Endothelial cell (in vitro differentiated cells): Measurements from ENCODE around the gene PLCB2. TPM values are rescaled to one million over a fixed set of nuclear protein-coding genes. Genes with fewer than 3 reads are reported as not detected.

Experiments used
- DNase-seq: peaks from one replicate; pipeline ENCODE4 v3.0.0; 2021; ENCODE audit warnings: low spot score
- H3K27ac Mint-ChIP-seq: one replicate; pipeline ENCODE4 v1.8.0; 2021; ENCODE audit warnings: mixed read lengths, inconsistent platforms; ENCODE audit not compliant: unreplicated experiment
- H3K27me3 Mint-ChIP-seq: one replicate; pipeline ENCODE4 v1.8.0; 2021; ENCODE audit warnings: mild to moderate bottlenecking, moderate library complexity, mixed read lengths, inconsistent platforms; ENCODE audit not compliant: unreplicated experiment
- H3K36me3 Mint-ChIP-seq: one replicate; pipeline ENCODE4 v1.8.0; 2021; ENCODE audit warnings: mild to moderate bottlenecking, low read depth, mixed read lengths, inconsistent platforms; ENCODE audit not compliant: unreplicated experiment
- H3K4me1 Mint-ChIP-seq: one replicate; pipeline ENCODE4 v1.8.0; 2021; ENCODE audit warnings: mild to moderate bottlenecking, mixed read lengths, inconsistent platforms; ENCODE audit not compliant: unreplicated experiment
- H3K4me3 Mint-ChIP-seq: one replicate; pipeline ENCODE4 v1.8.0; 2021; ENCODE audit warnings: mild to moderate bottlenecking, mixed read lengths, inconsistent platforms; ENCODE audit not compliant: unreplicated experiment
- H3K9me3 Mint-ChIP-seq: one replicate; pipeline ENCODE4 v1.8.0; 2021; ENCODE audit warnings: mixed read lengths, inconsistent platforms; ENCODE audit not compliant: unreplicated experiment
- total RNA-seq: library from RNA; stranded (reverse); fragmentation: NEBNext Ultra II Directional; extraction: Animal tissue kit (Norgen Biotek cat#: 25700); gene quantifications from one replicate; pipeline ENCODE4 v1.2.1, GENCODE V29; 2021; ENCODE audit not compliant: unreplicated experiment
- TF ChIP-seq, protein P1 (sequence below): fragments of 200-600 bp; sonication (generic); IDR thresholded peaks from one replicate; pipeline ENCODE4 v1.5.0; 2021; ENCODE audit warnings: antibody characterized with exemption; ENCODE audit not compliant: unreplicated experiment

Gene PLCB2
- total RNA-seq, 1 donor from 2014 or later = 71.3 TPM

DNA sequence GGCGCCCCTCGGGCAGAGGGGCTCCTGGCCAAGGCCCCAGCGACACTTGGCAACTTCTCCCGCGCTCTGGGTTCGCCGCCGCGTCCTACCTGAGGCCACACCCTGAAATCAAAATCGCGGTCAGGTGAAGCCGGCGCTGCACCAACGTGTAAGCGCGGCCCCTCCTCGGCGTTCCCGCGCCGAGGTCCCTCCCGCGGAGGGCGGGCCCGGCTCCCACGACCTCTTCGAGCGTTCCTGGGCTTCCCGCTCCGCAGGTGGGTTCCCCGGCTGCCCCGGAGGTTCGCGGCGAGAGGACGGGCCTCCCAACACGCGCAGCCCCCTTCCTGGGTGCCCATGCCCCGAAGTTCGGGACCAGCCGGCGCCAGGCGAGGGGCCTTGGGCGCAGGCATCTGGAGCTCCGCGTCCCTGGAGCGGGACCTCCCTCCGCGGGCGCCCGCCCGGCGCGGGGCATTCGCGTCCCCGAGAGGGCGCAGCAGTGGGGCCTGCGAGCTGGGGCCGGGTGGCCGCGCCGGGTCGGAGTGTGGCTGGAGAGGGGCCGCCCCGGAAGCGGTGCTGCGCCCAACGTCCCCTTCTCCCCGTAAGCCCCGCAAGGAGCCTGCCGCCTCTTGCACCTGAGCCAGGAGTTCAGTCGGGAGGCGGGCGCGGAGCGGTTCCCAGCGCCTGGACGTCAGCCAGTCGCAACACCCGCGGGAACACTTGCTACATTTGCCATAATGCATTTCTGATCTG lies 55.1 kb downstream of the PLCB2 start:
- H3K4me3 Mint-ChIP-seq = peak overlapping the region; percentile 69
- TF ChIP-seq, protein P1, sequence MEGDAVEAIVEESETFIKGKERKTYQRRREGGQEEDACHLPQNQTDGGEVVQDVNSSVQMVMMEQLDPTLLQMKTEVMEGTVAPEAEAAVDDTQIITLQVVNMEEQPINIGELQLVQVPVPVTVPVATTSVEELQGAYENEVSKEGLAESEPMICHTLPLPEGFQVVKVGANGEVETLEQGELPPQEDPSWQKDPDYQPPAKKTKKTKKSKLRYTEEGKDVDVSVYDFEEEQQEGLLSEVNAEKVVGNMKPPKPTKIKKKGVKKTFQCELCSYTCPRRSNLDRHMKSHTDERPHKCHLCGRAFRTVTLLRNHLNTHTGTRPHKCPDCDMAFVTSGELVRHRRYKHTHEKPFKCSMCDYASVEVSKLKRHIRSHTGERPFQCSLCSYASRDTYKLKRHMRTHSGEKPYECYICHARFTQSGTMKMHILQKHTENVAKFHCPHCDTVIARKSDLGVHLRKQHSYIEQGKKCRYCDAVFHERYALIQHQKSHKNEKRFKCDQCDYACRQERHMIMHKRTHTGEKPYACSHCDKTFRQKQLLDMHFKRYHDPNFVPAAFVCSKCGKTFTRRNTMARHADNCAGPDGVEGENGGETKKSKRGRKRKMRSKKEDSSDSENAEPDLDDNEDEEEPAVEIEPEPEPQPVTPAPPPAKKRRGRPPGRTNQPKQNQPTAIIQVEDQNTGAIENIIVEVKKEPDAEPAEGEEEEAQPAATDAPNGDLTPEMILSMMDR = no peak
- no peak overlapping the region for H3K27ac Mint-ChIP-seq
- no peak for DNase-seq
- H3K27me3 Mint-ChIP-seq = peaks cover 22% of the 10 kb centered on the region
- H3K36me3 Mint-ChIP-seq = peaks cover 6% of the 10 kb centered on the region
- no peaks in the 10 kb centered on the region for H3K9me3 Mint-ChIP-seq
- peaks cover 3% of the 10 kb centered on the region for H3K4me1 Mint-ChIP-seq

DNA sequence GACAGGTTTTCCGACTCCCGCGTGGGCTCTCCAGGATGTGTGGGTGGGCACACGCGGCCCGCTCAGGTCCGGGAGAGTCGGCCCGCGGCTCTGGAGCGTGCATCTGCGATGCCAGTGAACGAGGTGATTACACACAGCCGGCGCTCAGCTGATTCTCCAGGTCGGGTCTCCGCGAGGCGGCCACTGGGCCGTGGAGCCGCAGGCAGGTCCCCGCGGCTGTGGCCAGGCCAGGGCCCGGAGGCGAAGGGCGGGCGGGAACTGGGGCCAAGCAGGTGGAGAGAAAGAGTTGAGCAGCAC lies 55.6 kb downstream of the PLCB2 start:
- TF ChIP-seq, protein P1 = no peak
- H3K9me3 Mint-ChIP-seq = no peaks in the 10 kb centered on the region
- H3K36me3 Mint-ChIP-seq = peaks cover 6% of the 10 kb centered on the region
- DNase-seq = no peak
- peaks cover 22% of the 10 kb centered on the region for H3K27me3 Mint-ChIP-seq
- H3K4me3 Mint-ChIP-seq = no peak overlapping the region
- H3K27ac Mint-ChIP-seq = no peak overlapping the region
- H3K4me1 Mint-ChIP-seq = peaks cover 3% of the 10 kb centered on the region

DNA sequence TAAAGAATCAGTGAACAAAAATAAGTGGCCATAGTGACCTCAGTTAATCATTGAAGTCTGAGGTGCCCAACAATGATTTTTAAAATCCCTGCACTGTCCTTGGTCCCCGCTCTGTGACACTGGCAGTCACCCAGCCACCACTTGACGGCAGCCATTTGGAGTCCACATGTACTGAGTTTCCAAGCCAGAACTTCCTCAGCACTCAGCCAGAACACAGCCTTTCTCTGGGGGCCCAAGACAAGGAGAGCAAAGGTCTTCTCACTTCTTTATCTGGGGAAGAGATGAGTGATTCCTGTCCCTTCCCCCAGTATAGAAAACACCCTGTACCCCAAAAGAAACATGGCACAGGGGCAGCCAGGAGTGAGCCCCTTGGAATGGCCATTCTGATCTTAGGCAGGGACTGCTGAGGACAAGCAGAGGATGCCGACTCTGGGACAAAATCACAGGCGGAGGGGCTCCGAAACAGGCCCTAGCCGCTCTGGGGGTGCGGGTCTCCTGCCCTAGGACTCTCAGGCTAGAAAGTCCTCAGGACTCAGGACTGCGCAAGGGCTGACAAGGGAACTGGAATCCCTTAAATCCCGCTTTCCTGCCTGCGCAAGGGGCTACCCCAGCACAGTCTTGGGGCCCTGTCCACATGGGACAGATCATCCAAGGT lies 56.1 kb downstream of the PLCB2 start:
- Mint-ChIP-seq H3K4me3 (peak overlapping the region; percentile 70), H3K4me1 (peaks cover 3% of the 10 kb centered on the region), H3K27ac (no peak overlapping the region)

DNA sequence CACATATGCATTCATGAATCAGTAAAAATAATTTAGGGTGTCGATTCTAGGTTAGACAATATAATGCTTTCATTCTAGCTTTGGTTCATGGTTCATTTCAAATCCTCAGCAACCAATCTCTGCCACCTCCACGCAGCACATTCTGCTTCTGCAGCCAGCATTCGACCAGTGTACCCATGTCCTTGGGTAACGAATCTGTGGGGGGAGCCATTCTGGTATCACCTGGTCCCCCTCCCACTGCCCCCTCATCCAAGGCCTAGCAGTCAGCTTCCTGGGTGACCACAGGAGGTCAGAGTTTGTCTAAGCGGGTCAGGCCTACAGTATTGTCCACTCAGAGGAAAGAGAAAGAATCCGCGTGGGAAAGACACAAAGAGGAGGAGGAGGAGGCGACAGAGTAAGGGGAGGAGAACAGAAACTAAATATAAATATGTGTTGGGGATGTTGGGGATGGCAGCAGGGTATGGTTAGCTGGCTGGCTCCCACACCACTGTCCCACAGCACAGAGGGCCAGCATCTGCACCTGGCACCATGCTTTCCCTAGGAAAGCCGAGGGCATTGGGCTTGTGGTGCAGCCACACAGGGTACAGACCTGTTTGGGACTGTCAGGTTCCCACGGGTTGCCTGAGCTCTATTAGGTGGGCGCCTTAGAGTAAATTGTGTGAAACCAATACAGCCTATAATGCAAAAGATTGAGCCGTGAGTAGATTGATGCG lies 56.8 kb downstream of the PLCB2 start:
- peaks cover 3% of the 10 kb centered on the region for H3K4me1 Mint-ChIP-seq
- peaks cover 19% of the 10 kb centered on the region for H3K27me3 Mint-ChIP-seq
- H3K36me3 Mint-ChIP-seq = peaks cover 6% of the 10 kb centered on the region

More for the DNA sequence above, 56.1 kb downstream of the PLCB2 start:
- DNase-seq = no peak
- TF ChIP-seq, protein P1 = no peak
- Mint-ChIP-seq H3K27me3 (peaks cover 20% of the 10 kb centered on the region), H3K36me3 (peaks cover 6% of the 10 kb centered on the region), H3K9me3 (no peaks in the 10 kb centered on the region)

More for the DNA sequence above, 56.8 kb downstream of the PLCB2 start:
- TF ChIP-seq, protein P1 = no peak
- no peaks in the 10 kb centered on the region for H3K9me3 Mint-ChIP-seq
- DNase-seq = no peak
- no peak overlapping the region for H3K27ac Mint-ChIP-seq
- no peak overlapping the region for H3K4me3 Mint-ChIP-seq
